DMS53 (cell line): Measurements from ENCODE around the gene AGXT.
A peak's percentile ranks its signal among the peaks of the same experiment; 100 is the strongest.

Experiments used
- DNase-seq: peaks from one replicate; lab custom pipeline; 2025; lab: John Stamatoyannopoulos, UW

Gene AGXT

DNA sequence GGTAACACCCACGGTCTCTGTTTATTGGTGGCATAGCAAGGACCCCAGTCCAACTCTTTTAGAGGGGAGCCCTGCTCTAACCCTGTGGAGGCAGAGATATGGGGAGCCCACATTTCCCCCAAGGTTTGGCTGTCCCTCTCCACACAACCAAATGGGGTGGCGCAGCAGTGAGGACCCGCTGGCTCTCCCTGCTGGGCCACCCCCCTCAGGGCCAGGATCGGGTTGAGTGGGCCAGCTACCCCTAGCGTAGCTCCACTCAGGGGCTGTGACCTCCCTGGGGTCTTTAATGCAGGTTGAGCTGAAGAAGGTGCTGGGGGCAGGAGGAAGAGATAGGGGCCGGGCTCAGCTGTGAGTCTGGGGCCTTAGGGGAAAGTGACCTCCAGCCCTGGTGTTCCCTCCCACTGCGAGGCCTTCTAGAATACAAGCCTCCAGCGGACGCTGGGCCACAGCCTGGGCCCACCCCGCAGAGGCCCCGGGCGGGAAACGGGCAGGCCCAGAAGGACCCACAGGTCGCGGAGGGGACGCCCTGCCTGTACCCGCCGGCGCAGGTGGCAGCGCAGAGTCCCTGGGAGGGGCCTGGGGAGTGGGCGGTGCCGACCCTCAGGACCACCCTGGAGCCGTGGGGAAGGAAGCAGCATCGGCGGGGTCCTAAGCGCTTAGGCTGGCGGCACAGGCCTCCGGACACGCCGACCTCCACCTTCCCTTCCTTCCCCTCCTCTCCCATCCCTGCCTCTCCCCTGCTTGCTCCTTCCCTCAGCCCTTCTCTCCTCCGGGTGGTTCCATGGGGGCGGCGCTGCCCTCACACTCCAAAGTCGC lies 47.1 kb downstream of the AGXT start:
- DNase-seq = no peak

- DNase-seq = no peak
These were observed 48.0 kb downstream of the AGXT start for GRCh38 chr2:240916571-240917008.

DNA sequence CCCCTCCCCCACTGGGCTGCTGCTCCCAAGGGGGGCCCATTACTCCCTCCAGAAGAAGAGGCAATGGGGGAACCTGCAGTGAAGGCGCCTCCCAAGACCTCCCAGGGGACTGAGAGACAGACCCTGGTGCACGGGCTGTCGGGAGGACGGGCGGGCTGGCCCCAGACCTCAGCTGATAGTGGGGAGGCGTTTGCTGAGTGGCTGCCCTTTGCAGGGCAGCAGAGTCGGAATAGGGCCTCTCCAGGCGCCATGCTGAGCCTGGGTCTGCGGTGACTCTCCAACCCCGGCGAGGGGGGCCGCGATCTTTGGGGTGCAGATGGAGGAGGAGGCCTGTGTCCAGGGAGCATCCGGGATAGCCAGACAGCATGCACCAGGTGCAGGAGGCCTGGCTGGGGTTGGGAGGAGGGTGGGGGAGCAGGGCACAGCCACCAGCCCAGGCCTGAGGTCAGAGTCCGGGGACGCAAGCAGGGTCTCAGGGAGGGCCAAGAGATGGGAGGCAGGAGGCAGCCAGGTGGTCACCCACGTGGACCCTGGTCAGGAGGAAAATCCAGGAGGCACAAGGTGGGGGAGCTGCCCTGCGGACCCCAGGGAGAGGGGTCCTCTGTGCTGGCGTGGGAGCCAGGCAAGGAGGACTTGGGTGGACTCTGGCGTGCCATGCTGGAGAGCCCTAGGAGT lies 48.5 kb downstream of the AGXT start:
- no peak for DNase-seq

GRCh38 chr2:240917684-240918257 lies 49.1 kb downstream of the AGXT start:
- DNase-seq = no peak

GRCh38 chr2:240918258-240919091 lies 49.9 kb downstream of the AGXT start:
- DNase-seq = no peak

DNA sequence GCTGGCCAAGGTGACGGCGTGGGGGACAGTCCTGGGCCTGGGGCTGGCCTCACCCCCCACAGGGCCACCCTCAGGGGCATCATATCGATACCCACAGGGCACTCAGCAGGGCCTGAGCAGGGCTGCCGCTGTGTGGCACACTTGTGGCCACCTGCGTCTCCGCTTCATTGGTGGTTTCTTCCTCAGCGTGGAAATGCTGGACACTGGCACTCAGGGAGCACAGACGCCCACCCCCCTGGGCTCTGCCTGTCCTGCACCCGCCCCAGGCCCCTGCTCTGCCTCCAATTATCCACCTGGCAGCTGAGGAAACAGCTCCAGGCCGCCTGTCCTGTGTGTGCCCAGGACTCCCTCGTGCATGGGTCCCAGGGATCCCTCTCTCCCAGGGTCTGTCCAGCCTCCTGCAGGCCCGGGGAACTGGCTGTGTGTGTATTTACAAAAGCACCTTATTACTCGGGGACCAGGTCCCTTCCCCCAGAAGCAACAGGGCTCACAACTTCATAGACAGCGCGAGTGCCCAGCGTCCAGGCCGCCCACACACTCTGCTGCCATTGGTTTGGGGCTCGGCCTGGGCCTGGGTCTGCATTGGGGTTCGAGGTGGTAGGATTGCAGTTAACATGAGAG lies 50.6 kb downstream of the AGXT start:
- no peak for DNase-seq

GRCh38 chr2:240919786-240920782 lies 51.5 kb downstream of the AGXT start:
- no peak for DNase-seq

- DNase-seq = no peak
These were observed 52.2 kb downstream of the AGXT start for GRCh38 chr2:240920783-240921231.

- no peak for DNase-seq
These were observed 52.8 kb downstream of the AGXT start for GRCh38 chr2:240921311-240921994.

DNA sequence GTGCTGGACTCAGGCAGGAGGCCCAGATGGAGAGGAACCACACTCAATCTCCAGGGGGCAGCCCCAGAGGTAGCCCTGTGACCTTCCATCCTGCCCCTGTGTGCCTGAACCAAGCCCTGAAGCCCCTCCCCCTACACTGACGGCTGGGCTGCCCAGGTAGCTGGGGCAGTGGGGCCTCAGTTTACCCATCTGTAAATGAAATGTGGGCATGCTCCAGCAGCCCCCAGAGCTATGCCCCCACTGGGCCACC lies 53.3 kb downstream of the AGXT start:
- DNase-seq = no peak

DNA sequence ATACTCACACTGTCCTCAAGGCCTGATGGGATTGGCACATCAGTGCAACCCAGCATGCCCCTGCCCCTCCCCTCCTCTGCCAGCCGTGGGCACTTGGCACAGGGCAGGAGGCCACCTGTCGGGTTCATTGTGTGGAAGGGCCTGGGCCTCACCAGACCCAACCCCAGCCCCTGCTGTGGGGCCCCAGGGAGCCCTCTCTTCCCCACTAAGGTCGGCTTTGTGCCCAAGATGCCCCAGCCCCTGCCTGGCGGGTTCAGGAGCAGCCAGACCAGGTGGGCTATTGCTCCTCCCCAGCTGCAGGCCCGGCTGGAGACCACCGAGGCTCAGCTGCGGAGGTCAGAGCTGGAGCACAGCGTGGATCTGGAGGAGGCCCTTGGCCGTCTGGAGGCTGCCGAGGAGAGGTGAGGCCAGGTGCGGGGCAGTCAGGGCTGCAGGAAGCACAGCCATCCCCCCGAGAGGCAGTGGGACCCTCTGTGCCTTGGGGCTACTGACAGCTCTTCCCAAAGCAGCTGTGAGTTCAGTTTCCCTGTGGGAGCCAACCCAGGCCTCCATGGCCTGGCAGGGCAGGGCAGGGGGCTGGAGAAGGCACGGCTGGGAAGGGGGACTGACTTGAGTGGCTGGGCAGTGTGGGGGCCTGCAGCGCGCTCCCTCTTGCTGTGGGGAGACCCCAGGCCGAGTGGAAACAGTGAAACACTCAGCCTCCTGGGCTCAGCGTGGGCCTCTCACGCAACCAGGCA lies 53.8 kb downstream of the AGXT start:
- no peak for DNase-seq

DNA sequence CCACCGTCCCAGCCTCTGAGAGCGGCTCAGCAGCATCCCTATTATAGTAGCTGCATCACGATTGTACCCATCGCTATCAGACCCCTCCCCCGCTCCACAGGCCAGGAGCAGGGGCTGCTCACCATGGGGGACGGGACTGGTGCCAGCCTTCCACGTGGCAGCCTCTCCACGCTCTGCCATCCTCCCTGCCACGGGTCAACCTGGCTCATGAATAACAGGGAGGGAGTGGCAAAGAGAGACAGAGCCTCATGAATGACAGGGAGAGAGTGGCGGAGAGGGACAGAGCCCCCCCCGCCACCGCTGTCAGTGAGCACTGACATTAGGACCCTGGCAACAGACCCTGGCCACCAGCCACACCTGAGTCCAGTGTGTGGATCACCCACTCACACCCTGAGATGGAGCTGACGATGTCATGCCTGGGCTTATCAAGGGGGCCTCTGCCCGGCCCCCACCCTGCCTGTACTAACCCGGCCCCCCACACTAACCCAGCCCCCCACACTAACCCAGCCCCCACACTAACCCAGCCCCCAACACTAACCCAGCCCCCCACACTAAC lies 54.4 kb downstream of the AGXT start:
- DNase-seq = peak; percentile 32

GRCh38 chr2:240925191-240925567 lies 56.6 kb downstream of the AGXT start:
- DNase-seq = peak; percentile 67

- peak; percentile 86 for DNase-seq
These were observed 57.2 kb downstream of the AGXT start for GRCh38 chr2:240925568-240926515.

GRCh38 chr2:240926516-240927389 lies 58.1 kb downstream of the AGXT start:
- peak; percentile 60 for DNase-seq

- no peak for DNase-seq
These were observed 58.8 kb downstream of the AGXT start for GRCh38 chr2:240927390-240927781.
